GM21381 (cell line): ENCODE results near the gene RRAS2.
"Not testable (repeated sequence)": the region's sequence is repeated elsewhere in the genome, so short reads cannot be mapped to it uniquely, and the experiment has no call there.

Experiments
- ATAC-seq: cut with Tn5 transposase; IDR thresholded peaks from one replicate; pipeline ENCODE4 v1.9.1; 2021; ENCODE audit warnings: mild to moderate bottlenecking, moderate library complexity; ENCODE audit not compliant: unreplicated experiment

Gene RRAS2

DNA sequence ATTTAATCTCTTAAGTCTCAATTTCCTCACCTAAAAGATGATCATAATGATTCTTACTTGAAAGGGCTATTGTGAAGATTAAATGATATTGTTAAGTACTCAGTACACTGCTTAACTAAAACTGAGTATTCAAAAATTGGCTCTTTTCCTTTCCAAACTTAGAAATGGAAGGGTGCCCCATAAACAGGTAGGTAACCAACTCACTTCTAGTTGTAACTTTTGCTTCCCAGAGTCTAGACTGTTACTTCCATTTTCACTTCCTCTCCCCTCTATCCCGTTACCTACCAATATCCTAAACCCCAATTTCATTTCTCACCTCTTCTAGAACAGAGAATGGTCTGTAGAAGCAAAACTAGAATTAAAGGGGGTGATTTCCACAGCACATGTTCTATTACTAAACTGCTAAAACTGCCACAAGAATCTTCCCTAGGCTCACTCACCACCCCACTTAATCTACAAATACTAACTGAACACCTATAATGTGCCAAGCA is 50.0 kb downstream of the RRAS2 start:
- peak; percentile 42 for ATAC-seq

DNA sequence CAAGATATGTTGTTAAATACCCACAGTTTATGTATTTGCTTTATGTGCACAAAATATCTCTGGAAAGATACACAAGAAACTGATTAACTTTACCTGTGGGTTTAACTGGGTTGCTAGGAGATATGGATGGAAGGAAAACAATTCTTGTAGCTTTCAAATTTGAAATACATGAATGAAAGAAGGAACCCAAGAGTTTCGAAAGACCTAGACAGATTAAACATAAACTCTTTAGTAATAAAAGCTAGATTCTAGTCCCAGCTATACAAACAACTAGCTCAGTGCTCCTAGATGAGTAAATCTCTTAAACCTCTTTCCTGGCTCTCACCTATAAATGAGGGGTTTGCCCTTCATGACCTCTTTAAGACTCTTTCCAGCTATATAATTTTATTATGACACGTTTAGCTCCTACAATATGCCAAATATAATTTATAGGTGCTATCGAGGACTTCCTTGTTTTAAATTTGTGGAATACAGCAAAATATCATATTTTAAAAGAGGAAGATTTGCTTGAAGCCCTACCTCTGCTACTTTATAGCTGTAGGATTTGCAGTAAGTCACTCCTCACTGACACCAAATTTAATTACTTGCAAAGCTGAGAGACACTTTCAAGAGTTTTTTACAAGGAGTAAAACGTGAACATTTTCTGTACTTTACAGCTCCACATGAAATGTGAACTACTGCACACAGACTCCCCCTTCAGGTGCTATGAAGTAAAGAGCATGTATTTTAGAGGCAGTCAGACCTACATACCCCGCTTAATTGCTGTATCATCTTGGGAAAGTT is 50.7 kb downstream of the RRAS2 start:
- peak; percentile 31 for ATAC-seq

DNA sequence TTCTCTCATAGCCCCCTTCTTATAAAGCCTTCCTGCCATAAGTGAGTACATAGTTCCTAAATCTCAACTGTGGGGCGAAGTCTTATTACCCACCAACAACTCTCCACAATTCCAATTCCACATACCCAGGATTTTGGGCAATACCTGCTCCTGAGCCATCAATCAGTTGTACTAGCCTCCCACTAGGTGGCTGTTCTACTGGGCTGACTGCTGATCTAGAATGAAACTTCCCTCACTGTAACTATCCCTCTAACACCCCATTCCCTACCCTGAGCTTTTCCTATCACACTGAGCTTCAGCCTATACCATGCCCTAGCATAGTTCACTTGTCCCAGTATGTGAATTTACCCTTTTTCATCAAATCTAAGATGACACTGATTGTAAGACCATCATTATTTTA is 52.5 kb downstream of the RRAS2 start:
- no peak for ATAC-seq

DNA sequence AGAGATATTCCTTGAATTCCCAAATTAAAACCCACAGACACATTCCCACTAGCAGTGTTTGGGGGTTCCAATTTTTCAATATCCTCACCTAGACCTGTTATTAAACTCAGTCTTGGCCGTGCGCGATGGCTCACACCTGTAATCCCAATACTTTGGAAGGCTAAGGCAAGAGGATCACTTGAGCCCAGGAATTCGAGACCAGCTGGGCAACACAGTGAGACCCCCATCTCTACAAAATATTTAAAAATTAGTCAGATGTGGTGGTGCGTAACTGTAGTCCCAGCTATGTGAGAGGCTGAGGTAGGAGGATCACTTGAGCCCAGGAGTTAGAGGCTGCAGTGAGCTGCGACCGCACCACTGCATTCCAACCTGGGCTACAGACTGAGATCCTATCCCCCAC is 53.3 kb downstream of the RRAS2 start:
- ATAC-seq = no peak

DNA sequence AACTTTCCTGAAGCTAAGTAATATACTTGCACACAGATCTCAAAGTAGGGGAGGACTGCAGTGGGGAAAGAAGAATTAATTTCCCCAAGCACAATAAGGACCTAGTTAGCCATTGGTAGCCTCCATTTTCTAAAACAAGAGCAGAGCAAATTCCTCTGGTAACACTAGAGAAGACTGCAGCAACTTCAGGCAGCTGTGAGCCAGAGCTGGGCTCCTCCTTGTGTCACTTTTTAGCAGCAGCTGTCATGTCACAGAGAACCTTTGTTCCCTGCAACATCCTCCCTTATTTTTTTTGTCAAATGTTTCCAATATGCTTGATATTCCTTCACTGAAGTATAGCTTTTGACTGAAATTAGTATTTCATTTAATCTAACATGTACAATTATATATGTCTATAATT is 54.4 kb downstream of the RRAS2 start:
- ATAC-seq = no peak

DNA sequence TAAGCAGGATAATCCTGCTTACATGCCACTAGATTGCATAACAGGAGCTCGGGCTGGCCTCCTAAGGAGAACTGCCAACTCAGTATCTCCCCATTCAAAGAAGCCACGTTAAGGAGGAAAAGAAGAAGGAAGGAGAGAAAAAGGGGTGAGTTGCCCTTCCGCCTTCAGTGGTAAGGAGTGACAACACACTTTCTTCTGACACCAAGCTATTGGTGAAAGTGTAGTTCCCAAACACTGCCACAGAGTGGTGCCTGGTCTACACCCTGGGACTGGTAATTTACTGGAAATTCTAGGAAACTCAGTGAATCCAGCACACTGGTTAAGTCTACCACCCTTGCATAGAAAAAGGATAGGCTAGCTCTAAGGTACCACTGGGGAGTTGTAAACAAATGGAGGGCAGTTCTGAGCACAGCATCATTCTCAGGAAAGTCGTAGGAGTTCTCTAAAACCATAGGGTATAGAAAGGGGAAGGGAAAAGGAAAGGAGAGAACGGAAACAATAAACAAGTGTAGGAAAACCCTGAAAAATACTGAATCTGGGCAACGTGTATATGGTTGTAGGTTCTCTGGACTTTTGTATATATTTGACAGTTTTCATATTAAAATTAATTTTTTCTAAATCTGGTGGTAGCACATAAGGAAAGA is 58.2 kb downstream of the RRAS2 start:
- peak; percentile 82 for ATAC-seq

DNA sequence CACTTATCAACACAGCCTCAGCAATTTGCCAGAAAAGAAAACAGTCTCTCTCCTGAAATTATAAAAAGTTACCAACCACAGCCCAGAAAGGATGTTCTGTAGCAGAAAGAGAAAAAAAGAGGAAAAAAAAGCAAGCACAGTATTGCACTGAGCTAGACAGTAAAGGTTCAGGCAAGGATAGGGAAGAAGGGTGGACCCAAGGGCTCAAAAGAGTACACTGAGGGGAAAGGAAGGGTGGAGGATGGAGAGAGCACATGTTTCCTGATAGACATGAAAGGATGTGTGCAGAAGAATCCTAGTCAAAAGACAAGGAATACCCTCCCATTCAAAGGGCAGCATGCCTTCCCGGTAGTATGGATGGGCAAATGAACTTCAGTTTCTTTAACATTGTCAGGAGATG is 59.1 kb downstream of the RRAS2 start:
- ATAC-seq = no peak

DNA sequence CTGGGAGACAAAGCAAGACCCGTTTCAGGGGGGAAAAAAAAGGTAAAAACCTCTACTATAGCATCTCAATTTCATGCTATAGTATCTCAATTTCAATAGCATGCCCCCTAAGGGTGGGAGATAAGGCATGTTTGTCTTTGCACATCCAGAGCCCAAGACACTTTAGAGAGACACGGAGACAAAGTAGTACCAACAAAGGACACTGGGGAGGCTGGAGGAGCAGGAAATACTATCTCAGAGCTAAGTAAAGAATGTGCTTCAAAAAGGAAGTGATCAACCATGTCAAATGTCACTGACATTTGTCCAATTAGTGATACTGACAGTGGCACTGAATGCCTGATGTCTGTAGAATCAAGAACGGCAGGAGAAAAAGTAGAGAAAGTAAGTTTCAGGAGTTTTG is 68.6 kb downstream of the RRAS2 start:
- ATAC-seq = no peak

DNA sequence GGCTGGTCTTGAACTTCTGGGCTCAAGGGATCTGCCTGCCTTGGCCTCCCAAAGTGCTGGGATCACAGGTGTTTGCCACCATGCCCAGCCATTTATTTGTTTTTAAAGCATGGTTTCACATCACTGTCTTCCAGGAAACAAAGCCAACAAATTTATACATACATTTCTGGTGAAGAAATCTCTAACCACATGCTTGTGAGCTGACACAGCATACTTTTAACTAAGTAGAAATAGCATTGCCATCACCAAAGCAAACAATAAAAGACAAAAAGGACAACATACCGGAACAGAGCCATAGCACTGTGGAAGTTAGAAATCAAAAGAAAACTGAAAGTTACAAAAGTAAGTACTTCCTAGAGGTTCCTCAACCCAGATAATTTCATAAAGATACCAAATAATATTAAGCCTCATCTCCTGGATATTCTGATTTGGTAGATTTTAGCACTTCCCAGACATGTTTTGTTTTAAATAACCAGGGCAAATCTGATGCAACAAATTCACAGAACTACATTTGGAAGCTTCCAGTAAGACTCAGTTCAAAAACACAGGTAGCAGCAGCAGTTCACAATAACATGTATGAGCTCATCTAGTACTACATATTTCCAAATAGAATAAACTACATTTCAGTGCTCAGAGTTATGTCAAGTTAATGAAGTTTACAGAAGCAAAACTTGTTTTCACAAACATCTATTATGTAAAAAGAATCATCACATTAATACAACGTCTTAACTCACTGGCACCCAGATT is 70.6 kb downstream of the RRAS2 start:
- no peak for ATAC-seq

DNA sequence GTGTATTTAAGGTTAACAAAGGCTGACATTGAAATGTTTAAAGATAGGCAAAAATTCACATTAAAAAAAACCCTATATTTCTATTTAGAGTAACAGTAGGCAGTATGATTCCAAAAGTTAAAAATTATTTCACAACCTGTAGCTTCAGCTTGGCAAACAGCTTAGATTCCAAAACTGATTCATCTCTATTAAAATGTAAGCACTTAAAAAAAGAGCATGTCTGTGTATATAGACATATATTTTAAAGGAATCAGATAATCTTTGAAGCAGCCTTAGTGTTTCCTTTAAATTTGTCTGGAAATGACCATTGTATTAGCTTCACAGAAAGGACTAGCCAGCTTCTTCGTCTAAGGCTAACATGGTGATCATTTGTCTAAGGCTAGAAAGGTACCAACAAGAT is 80.1 kb downstream of the RRAS2 start:
- not testable (repeated sequence) for ATAC-seq

DNA sequence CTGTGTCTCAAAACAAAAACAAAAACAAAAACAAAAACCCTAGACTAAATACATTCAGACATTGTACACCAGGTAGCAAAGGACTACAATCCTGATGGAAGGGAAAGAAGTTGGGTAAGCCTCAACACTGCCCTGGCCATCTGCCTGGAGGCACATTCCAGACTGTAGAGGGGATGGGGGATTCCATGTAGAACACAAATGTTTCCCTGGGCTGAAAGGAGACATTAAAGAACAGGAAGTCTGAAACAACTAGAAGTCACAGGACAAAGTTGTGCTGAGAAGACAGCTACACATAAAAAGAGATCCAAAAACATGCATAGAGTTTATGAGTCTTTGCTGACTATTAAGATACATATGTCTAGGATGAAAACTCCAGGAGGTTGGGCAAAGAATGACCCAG is 83.9 kb downstream of the RRAS2 start:
- ATAC-seq = no peak

DNA sequence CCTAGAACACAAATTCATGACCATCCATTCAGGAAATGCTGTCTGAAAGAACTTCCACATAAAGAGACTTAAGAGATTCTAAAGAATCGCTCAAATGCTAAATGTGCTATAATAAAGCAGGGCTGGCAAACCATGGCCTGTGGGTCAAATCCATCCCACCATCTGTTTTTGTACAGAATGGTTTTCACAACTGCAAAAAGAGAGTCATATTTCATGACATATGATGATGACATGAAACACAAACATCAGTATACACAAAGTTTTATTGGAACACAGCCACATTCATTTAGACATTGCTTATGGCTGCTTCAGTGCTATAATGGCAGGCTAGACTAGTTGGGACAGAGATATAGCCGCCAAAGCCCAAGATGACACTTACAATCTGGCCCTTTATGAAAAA is 85.1 kb downstream of the RRAS2 start:
- no peak for ATAC-seq

DNA sequence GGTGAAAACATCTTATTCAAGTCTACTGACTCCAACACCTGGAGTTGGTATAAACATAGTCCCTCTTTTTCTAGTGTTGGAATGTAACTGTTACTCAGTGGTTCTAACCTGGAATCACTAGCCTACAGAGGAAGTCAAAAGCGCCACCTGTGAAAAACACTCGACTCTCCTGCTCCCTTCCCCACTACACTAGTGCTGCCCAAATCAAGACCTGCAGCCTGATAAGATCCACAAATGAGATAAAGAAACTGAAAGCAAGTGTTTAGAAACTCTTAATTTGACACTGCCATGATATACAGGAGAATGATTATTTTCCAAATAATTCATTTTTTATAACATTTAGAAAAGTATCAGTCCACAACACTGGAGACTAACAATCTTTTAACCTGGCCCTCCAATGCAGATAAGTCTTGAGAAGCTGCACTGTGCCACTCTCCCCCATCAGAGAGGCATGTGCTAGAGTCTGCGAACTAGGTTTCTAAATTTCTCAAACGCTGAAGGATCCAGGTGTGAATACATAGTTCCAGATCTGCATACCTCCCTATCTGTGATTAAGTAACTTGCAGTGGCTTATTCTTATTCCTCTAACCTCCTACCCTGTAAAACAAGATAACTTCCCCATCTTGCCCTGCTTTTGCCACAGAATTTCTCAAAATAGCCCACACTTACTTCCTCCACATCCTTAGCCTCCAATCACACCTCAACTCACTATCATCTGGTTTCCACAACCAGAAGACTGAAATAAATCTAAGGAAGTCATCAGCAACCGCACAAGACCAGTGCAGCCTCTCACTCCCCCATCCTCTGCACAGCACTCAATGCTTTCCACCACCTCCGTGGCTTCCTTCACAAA is 88.1 kb downstream of the RRAS2 start:
- ATAC-seq = peak; percentile 74

DNA sequence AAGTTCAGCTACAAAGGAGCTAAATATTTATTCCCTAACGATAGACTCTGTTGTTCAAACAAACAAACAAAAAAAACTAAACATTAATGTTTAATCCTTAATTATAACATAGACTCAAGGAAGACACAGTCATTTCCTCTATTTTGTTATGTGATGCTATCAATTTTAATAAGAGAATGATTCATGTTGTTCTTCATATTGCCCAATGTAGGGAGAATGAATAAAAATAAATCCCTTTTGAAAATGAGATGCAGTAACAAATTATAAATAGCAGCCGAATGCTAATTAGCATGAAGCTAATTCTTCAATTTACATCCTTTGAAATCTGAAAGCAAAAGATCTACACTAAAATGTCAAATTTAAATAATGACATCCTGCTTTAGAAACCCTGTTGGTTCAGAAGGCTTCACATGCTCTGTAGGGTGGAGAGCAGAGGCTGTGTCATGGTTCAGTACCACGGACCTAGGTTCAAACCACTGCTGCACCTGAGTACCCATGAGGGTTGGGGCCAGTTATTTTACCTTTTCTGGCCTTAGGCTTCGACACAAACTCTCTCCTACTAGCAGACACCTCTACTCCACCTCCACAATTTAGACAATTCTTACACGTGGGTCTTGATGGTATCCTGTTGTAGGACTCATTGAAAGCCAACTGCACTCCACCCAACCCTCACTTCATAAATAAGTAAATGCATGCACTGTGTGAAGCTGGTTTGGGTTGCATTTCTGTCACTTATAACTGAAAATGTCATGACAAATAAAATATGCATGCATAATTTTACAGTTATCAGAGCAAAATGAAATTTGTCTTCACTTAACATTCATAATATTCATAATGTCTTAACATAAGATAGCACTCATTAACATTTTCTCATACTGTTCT is 89.0 kb downstream of the RRAS2 start:
- no peak for ATAC-seq

DNA sequence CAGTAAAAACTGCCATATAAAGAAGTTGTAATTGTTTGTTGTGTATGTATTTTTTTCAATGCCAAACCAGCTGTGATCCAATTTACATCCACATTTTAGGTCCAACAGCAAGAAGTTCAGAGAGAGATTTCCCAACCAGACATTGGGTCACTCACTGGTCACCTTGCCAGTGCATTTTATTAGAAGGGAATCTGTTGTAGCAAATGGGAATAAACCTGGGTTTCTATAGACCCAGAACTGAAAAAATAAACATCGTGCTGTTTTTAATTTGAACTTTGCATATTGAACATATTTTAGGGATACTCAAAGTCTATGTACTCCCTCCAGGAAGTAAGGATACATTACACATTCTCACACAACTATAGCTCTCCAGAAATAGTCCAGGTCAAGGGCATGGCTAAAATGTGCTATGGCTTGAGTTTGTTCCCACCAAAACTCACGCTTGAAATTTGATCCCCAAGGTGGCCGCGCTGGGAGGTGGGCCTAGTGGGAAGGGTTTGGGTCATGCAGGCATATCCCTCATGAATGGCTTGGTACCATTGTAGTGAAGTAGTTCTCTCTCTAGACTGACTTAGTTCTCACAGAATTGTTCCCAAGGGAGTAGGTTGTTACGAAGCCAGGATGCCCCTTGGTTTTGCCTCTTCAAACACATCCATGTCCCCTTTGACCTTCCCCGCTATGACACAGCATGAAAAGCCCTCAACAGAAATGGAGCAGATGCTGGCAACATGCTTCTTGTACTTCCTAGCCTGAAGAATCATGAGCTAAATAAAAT is 90.9 kb downstream of the RRAS2 start:
- no peak for ATAC-seq

DNA sequence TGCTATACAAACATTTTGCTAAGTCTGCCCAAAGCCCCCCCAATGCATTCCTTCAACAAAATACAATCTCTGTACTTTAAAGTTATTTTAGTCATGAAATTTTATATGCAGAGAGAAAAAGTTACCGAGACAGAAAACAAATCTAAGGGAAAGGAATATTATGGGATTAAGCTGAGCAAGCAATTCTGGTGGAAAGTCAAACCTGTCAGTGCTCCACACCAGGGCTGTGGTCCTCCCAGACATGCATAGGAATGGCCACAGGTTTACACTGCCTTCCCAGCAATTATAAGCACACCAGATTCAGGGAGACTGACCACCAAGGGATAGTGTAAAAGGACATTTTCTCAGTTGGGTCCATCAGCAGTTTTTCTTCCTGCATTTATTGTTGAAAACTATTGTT is 92.4 kb downstream of the RRAS2 start:
- no peak for ATAC-seq

DNA sequence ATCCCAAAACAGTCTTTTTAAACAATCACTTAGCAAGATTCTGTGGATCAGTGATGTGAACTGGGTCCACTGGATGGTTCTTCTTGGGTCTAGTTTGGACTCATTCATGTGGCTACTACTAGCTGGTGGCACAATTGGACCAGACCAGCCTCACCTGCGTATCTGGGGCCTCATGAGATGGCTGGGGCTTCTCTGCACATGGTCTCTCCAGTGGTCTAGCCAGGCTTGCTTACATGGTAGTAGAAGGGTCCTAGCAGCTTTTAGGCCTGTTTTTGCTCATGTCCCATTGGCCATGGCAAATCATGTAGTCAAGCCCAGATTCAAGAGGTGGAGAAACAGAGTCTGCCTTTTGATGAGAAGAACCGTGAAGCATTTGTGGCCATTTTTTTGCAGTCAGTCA is 94.0 kb downstream of the RRAS2 start:
- ATAC-seq = no peak

DNA sequence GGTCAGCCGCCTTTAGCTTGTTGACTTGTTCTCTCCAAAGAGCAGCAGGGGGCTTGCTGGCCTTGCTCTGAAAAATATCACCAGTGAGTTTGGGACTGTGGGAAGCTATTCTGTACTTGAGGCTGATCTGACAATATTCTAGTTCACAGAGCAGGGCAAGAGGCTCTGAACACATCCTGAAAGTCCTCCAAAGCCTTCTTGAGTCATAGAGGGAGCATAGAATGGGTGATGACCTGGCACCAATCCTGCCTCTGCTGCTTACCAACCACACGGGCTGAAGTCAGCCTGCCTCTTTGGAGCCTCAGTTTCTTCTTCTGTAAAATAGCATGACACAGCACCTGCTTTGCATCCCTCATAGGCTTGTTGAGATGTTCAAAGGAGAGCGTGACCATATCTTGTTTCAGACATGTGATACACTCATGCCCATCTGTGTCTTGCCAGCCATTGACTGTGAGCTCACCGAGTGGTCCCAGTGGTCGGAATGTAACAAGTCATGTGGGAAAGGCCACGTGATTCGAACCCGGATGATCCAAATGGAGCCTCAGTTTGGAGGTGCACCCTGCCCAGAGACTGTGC is 96.6 kb downstream of the RRAS2 start:
- ATAC-seq = no peak

DNA sequence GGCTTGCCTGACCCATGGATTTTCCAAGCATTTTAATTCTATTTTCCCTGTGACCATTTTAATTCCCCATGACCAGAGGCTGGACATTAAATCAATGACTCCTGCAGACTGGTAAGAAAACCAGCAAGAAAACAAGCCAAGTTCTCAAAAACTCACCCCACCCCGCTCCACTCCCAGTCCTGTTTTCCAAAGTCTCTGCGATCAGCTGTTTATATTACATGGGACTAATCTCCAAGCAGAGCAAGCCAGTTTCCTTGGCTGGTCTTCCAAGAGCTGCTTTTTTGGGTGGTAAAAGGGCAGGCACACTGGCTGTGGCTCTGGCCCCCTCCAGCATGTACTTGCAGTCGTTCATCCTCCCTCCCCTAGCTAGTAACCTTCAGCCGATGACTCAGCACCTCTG is 97.9 kb downstream of the RRAS2 start:
- no peak for ATAC-seq
